Lung (tissue), 12 donors: ENCODE measurements around the gene PSRC1. TPM values are rescaled to one million over a fixed set of nuclear protein-coding genes. Genes with fewer than 3 reads are reported as not detected.
A peak's percentile ranks its signal among the peaks of the same experiment; 100 is the strongest.

Experiments
- ATAC-seq: fragments of 200-7000 bp; cut with Tn5 transposase; one replicate; pipeline ENCODE4 v1.9.1; 2020; ENCODE audit warnings: moderate number of reproducible peaks; ENCODE audit not compliant: insufficient read depth, low FRiP score
- DNase-seq, 3 donors: peaks; one replicate each; pipeline ENCODE4 v3.0.0-alpha.2; 2013 to 2017
- H3K27ac ChIP-seq, 2 donors: one replicate each; pipeline ENCODE4 v1.5.1; 2013; ENCODE audit warnings: mild to moderate bottlenecking in 2 of 2, moderate library complexity in 2 of 2, control low read depth in 1 of 2, inconsistent platforms in 1 of 2, low read depth in 1 of 2, low read length in 1 of 2
- H3K27me3 ChIP-seq, 3 donors: one replicate each; pipeline ENCODE4 v1.5.1; 2013; ENCODE audit warnings: low read length in 2 of 3; ENCODE audit not compliant: control insufficient read depth in 3 of 3, insufficient read depth in 3 of 3
- H3K36me3 ChIP-seq, 4 donors: one replicate each; pipeline ENCODE4 v1.5.1; 2013; ENCODE audit warnings: low read length in 4 of 4, mild to moderate bottlenecking in 1 of 4, moderate library complexity in 1 of 4; ENCODE audit not compliant: control insufficient read depth in 4 of 4, insufficient read depth in 4 of 4
- H3K4me1 ChIP-seq, 5 donors: one replicate each; pipeline ENCODE4 v1.5.1; 2013; ENCODE audit warnings: low read length in 5 of 5, mild to moderate bottlenecking in 2 of 5, moderate library complexity in 1 of 5; ENCODE audit not compliant: control insufficient read depth in 5 of 5, insufficient read depth in 5 of 5
- H3K4me3 ChIP-seq: one replicate; pipeline ENCODE4 v1.5.1; 2013; ENCODE audit warnings: mild to moderate bottlenecking, control low read depth, moderate library complexity
- H3K9ac ChIP-seq, 2 donors: one replicate each; pipeline ENCODE4 v1.5.1; 2013; ENCODE audit warnings: low read length in 2 of 2, control low read depth in 1 of 2; ENCODE audit not compliant: insufficient read depth in 1 of 2
- H3K9me3 ChIP-seq, 4 donors: one replicate each; pipeline ENCODE4 v1.5.1; 2013; ENCODE audit warnings: low read length in 3 of 4, mild to moderate bottlenecking in 1 of 4, moderate library complexity in 1 of 4; ENCODE audit not compliant: control insufficient read depth in 4 of 4, insufficient read depth in 3 of 4
- CTCF ChIP-seq: IDR thresholded peaks from 2 replicates; pipeline ENCODE4 v1.5.1; 2012; ENCODE audit warnings: mild to moderate bottlenecking; ENCODE audit errors: control extremely low read depth, extremely low read depth
- WGBS, 2 donors: extraction: QIAGEN DNeasy Blood & Tissue Kit; methylation state at CpG; one replicate each; pipeline ENCODE4 v1.1.7; 2013; 5-methylcytosine and 5-hydroxymethylcytosine counted together
- polyA plus RNA-seq, 2 donors: library from polyadenylated mRNA; stranded (reverse); fragments of 200-250 nt; gene quantifications; one replicate each; pipeline ENCODE4 v1.2.1, GENCODE V29; 2013
- total RNA-seq, 2 donors: library from RNA; depleted of rRNA in 1 of 2; stranded (reverse); fragments of >200 nt in 1 of 2; gene quantifications; one replicate each; pipeline ENCODE4 v1.2.1, GENCODE V29; 2014 to 2021
- donor health status: control.
- donor health status: control.
- donor health status: Bipolar disorder and iron deficiency.
- donor health status: healthy.
- donor health status: DM: yes; HTN: yes; CAD: no.

The PSRC1 gene
- total and polyA plus RNA-seq, 4 donors, result 2.7 to 4.9 (median 4.8) TPM

GRCh38 chr1:109251277-109252166 is 31.4 kb downstream of the PSRC1 start:
- TF ChIP-seq CTCF, result no peak
- Histone ChIP-seq H3K27me3 (no peaks in the 10 kb centered on the region), H3K9me3 (no peaks in the 10 kb centered on the region), H3K4me1 (peaks cover 0 to 40% (median 19%) of the 10 kb centered on the region in 5 donors), H3K27ac (no peak overlapping the region), H3K36me3 (no peaks in the 10 kb centered on the region), H3K9ac (no peak overlapping the region), H3K4me3 (no peak overlapping the region)
- 95% methylated on average over 32 of the region's 32 CpGs for WGBS, 2 donors
- DNase-seq (no peak), ATAC-seq (no peak)

DNA sequence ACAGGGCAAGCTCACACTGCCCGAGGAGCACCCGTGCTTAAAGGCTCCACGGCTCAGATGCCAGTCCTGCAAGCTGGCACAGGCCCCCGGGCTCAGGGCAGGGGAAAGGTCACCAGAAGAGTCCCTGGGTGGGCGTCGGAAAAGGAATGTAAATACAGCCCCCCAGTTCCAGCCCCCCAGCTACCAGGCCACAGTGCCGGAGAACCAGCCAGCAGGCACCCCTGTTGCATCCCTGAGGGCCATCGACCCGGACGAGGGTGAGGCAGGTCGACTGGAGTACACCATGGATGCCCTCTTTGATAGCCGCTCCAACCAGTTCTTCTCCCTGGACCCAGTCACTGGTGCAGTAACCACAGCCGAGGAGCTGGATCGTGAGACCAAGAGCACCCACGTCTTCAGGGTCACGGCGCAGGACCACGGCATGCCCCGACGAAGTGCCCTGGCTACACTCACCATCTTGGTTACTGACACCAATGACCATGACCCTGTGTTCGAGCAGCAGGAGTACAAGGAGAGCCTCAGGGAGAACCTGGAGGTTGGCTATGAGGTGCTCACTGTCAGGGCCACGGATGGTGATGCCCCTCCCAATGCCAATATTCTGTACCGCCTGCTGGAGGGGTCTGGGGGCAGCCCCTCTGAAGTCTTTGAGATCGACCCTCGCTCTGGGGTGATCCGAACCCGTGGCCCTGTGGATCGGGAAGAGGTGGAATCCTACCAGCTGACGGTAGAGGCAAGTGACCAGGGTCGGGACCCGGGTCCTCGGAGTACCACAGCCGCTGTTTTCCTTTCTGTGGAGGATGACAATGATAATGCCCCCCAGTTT is 32.3 kb downstream of the PSRC1 start:
- H3K4me3 ChIP-seq, result no peak overlapping the region
- ATAC-seq (no peak), DNase-seq (no peak)
- no peaks in the 10 kb centered on the region for H3K9me3 ChIP-seq
- peak overlapping the region in 1 of 2 donors; percentile 37 for H3K27ac ChIP-seq
- no peak overlapping the region for H3K9ac ChIP-seq
- H3K4me1 ChIP-seq, result peaks cover 0 to 39% (median 19%) of the 10 kb centered on the region in 5 donors
- H3K27me3 ChIP-seq, result no peaks in the 10 kb centered on the region
- 91 to 92% methylated on average over 33 of the region's 33 CpGs for WGBS, 2 donors
- no peak for TF ChIP-seq CTCF
- no peaks in the 10 kb centered on the region for H3K36me3 ChIP-seq

GRCh38 chr1:109249654-109250401 is 33.1 kb downstream of the PSRC1 start:
- H3K9ac ChIP-seq, result no peak overlapping the region
- ATAC-seq, result no peak

More at GRCh38 chr1:109249654-109250401, 33.1 kb downstream of the PSRC1 start:
- no peak for TF ChIP-seq CTCF
- H3K27me3 ChIP-seq, result no peaks in the 10 kb centered on the region
- WGBS, 2 donors, result 3 to 7% methylated on average over 38 to 80 of the region's 80 CpGs
- H3K36me3 ChIP-seq, result no peaks in the 10 kb centered on the region
- H3K4me3 ChIP-seq, result peak overlapping the region; percentile 49
- H3K9me3 ChIP-seq, result no peaks in the 10 kb centered on the region
- peak overlapping the region in 1 of 2 donors; percentile 37 for H3K27ac ChIP-seq
- DNase-seq, result no peak
- peaks cover 0 to 31% (median 16%) of the 10 kb centered on the region in 5 donors for H3K4me1 ChIP-seq
